OCI-LY7 (cell line): ENCODE data around the gene LRRK1.

ENCODE experiments used
- EZH2phosphoT487 ChIP-seq: fragments of 200-600 bp; sonication (generic); IDR thresholded peaks from 2 replicates; pipeline ENCODE4 v1.6.1; 2018; ENCODE audit warnings: low read depth, borderline replicate concordance, mild to moderate bottlenecking, mixed run types, antibody characterized with exemption, low read length, moderate library complexity, mixed read lengths
- TF ChIP-seq, protein P1 (sequence below): fragments of 200-600 bp; sonication (generic); conservative IDR thresholded peaks from 2 replicates; pipeline ENCODE4 v1.5.1; 2014; ENCODE audit warnings: mild to moderate bottlenecking, antibody characterized with exemption, low read length, moderate library complexity, mixed read lengths

DNA sequence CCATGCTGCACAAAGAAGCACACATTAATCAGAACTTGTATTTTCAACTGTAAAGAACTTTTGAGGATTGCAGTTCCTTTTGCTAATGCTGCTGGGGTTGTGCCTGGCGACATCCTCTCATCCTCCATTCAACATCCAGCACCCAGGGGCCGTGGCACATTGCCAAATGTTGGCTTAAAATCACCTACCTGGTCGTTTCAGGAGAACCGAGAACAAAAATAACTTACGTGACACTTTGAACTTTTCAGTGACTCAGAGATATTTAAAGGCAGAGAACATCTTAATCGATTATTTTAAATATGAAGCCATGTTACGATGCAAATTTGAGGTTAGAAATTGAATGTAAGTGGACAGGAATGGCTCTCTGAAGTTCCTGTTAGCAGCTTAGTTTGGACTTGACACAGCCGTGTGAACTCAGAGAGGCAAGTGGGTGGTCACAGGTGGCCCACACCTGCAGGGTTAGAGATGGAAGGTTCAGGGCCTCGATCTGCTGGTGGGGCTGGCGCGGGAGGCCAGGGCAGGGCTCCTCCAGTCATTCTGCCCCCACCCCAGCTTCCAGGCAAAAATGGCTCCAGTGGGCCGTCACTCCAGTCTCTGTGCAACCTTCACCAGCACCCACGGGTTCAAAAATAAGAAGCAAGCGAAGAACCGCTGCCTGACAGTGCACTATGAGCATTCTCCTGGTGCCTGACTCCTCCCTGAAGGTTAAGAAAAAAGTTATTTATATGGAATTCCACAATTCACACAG lies 12.2 kb downstream of the LRRK1 start:
- TF ChIP-seq, protein P1, sequence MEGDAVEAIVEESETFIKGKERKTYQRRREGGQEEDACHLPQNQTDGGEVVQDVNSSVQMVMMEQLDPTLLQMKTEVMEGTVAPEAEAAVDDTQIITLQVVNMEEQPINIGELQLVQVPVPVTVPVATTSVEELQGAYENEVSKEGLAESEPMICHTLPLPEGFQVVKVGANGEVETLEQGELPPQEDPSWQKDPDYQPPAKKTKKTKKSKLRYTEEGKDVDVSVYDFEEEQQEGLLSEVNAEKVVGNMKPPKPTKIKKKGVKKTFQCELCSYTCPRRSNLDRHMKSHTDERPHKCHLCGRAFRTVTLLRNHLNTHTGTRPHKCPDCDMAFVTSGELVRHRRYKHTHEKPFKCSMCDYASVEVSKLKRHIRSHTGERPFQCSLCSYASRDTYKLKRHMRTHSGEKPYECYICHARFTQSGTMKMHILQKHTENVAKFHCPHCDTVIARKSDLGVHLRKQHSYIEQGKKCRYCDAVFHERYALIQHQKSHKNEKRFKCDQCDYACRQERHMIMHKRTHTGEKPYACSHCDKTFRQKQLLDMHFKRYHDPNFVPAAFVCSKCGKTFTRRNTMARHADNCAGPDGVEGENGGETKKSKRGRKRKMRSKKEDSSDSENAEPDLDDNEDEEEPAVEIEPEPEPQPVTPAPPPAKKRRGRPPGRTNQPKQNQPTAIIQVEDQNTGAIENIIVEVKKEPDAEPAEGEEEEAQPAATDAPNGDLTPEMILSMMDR: no peak
- no peak for TF ChIP-seq EZH2phosphoT487
